Mucosa of rectum (tissue), 2 donors: ENCODE data around the gene STK24.

Experiments
- H3K27ac ChIP-seq, 2 donors: one replicate each; pipeline ENCODE4 v1.7.0; 2013; ENCODE audit warnings: inconsistent platforms in 2 of 2, low read depth in 2 of 2, low read length in 2 of 2
- H3K27me3 ChIP-seq, 2 donors: one replicate each; pipeline ENCODE4 v1.7.0; 2013; ENCODE audit warnings: low read length in 2 of 2; ENCODE audit not compliant: control insufficient read depth in 2 of 2, insufficient read depth in 2 of 2
- H3K36me3 ChIP-seq, 2 donors: one replicate each; pipeline ENCODE4 v1.7.0; 2013; ENCODE audit warnings: low read length in 2 of 2; ENCODE audit not compliant: control insufficient read depth in 2 of 2, insufficient read depth in 2 of 2
- H3K4me1 ChIP-seq, 2 donors: one replicate each; pipeline ENCODE4 v1.7.0; 2013; ENCODE audit warnings: low read length in 2 of 2, mild to moderate bottlenecking in 1 of 2; ENCODE audit not compliant: control insufficient read depth in 2 of 2, insufficient read depth in 2 of 2
- H3K4me3 ChIP-seq, 2 donors: one replicate each; pipeline ENCODE4 v1.7.0; 2013; ENCODE audit warnings: low read length in 2 of 2
- H3K9ac ChIP-seq, 2 donors: one replicate each; pipeline ENCODE4 v1.7.0; 2013; ENCODE audit warnings: low read length in 2 of 2, low read depth in 1 of 2, mild to moderate bottlenecking in 1 of 2
- H3K9me3 ChIP-seq, 2 donors: one replicate each; pipeline ENCODE4 v1.7.0; 2013; ENCODE audit warnings: low read length in 2 of 2; ENCODE audit not compliant: control insufficient read depth in 2 of 2
- donor health status: healthy.
- donor health status: Normal muscosa, but diverticular disease.

The STK24 gene

GRCh38 chr13:98495627-98496478, 81.1 kb downstream of the STK24 start:
- H3K4me3 ChIP-seq, result no peak overlapping the region
- no peaks in the 10 kb centered on the region for H3K27me3 ChIP-seq
- H3K9ac ChIP-seq, result no peak overlapping the region
- H3K4me1 ChIP-seq, result peaks cover 9 to 11% of the 10 kb centered on the region in 2 donors
- peak overlapping the region; percentile 55 to 64 for H3K27ac ChIP-seq
- H3K9me3 ChIP-seq, result no peaks in the 10 kb centered on the region
- H3K36me3 ChIP-seq, result peaks cover 14 to 17% of the 10 kb centered on the region in 2 donors

GRCh38 chr13:98494769-98495168, 82.1 kb downstream of the STK24 start:
- Histone ChIP-seq H3K27ac (peak overlapping the region; percentile 23 to 28), H3K27me3 (no peaks in the 10 kb centered on the region), H3K4me3 (no peak overlapping the region), H3K36me3 (peaks cover 14 to 15% of the 10 kb centered on the region in 2 donors), H3K9me3 (no peaks in the 10 kb centered on the region), H3K9ac (no peak overlapping the region), H3K4me1 (peaks cover 18 to 20% of the 10 kb centered on the region in 2 donors)

- H3K9me3 ChIP-seq, result no peaks in the 10 kb centered on the region
- peak overlapping the region in 1 of 2 donors; percentile 18 for H3K27ac ChIP-seq
- no peaks in the 10 kb centered on the region for H3K27me3 ChIP-seq
- no peak overlapping the region for H3K9ac ChIP-seq
- H3K36me3 ChIP-seq, result peaks cover under 1 to 8% of the 10 kb centered on the region in 2 donors
- H3K4me1 ChIP-seq, result peaks cover 21 to 22% of the 10 kb centered on the region in 2 donors
- H3K4me3 ChIP-seq, result no peak overlapping the region
Measured at GRCh38 chr13:98493042-98493712, 83.7 kb downstream of the STK24 start.

- peak overlapping the region in 1 of 2 donors; percentile 44 for H3K27ac ChIP-seq
- no peaks in the 10 kb centered on the region for H3K27me3 ChIP-seq
- peaks cover 0 to 7% of the 10 kb centered on the region in 2 donors for H3K36me3 ChIP-seq
- no peak overlapping the region for H3K4me3 ChIP-seq
- no peak overlapping the region for H3K9ac ChIP-seq
- H3K9me3 ChIP-seq, result no peaks in the 10 kb centered on the region
- H3K4me1 ChIP-seq, result peaks cover 21 to 22% of the 10 kb centered on the region in 2 donors
Measured at GRCh38 chr13:98492335-98493041, 84.4 kb downstream of the STK24 start.

- Histone ChIP-seq H3K27ac (no peak overlapping the region), H3K4me1 (peaks cover 22 to 26% of the 10 kb centered on the region in 2 donors), H3K9ac (no peak overlapping the region)
Measured at GRCh38 chr13:98490866-98491265, 86.0 kb downstream of the STK24 start.

GRCh38 chr13:98490195-98490836, 86.6 kb downstream of the STK24 start:
- H3K36me3 ChIP-seq, result peaks cover 0 to 4% of the 10 kb centered on the region in 2 donors
- no peaks in the 10 kb centered on the region for H3K27me3 ChIP-seq
- peaks cover 28 to 31% of the 10 kb centered on the region in 2 donors for H3K4me1 ChIP-seq
- H3K9ac ChIP-seq, result no peak overlapping the region
- no peak overlapping the region for H3K4me3 ChIP-seq
- no peaks in the 10 kb centered on the region for H3K9me3 ChIP-seq
- no peak overlapping the region for H3K27ac ChIP-seq

More at GRCh38 chr13:98490866-98491265, 86.0 kb downstream of the STK24 start:
- H3K36me3 ChIP-seq, result peaks cover 0 to 4% of the 10 kb centered on the region in 2 donors
- H3K27me3 ChIP-seq, result no peaks in the 10 kb centered on the region
- no peaks in the 10 kb centered on the region for H3K9me3 ChIP-seq
- H3K4me3 ChIP-seq, result no peak overlapping the region

GRCh38 chr13:98489446-98490194, 87.3 kb downstream of the STK24 start:
- Histone ChIP-seq H3K4me1 (peaks cover 35 to 38% of the 10 kb centered on the region in 2 donors), H3K4me3 (no peak overlapping the region)

GRCh38 chr13:98488736-98489135, 88.2 kb downstream of the STK24 start:
- no peaks in the 10 kb centered on the region for H3K9me3 ChIP-seq
- H3K4me1 ChIP-seq, result peaks cover 41 to 47% of the 10 kb centered on the region in 2 donors
- H3K4me3 ChIP-seq, result no peak overlapping the region
- no peak overlapping the region for H3K9ac ChIP-seq
- H3K36me3 ChIP-seq, result no peaks in the 10 kb centered on the region
- peak overlapping the region in 1 of 2 donors; percentile 0 for H3K27ac ChIP-seq
- H3K27me3 ChIP-seq, result no peaks in the 10 kb centered on the region

More at GRCh38 chr13:98489446-98490194, 87.3 kb downstream of the STK24 start:
- Histone ChIP-seq H3K9me3 (no peaks in the 10 kb centered on the region), H3K27ac (no peak overlapping the region), H3K27me3 (no peaks in the 10 kb centered on the region), H3K36me3 (peaks cover 0 to under 1% of the 10 kb centered on the region in 2 donors), H3K9ac (no peak overlapping the region)

- Histone ChIP-seq H3K4me3 (no peak overlapping the region), H3K27ac (no peak overlapping the region), H3K27me3 (no peaks in the 10 kb centered on the region), H3K9ac (no peak overlapping the region), H3K36me3 (no peaks in the 10 kb centered on the region), H3K4me1 (peaks cover 53 to 59% of the 10 kb centered on the region in 2 donors), H3K9me3 (no peaks in the 10 kb centered on the region)
Measured at GRCh38 chr13:98487522-98487921, 89.4 kb downstream of the STK24 start.
